ENCODE data around the gene SFXN5.

- TF ChIP-seq HDGF (IDR thresholded peaks at IDR 0.05; ENCODE audit: borderline replicate concordance), result no peak
- TF ChIP-seq SUZ12 (IDR thresholded peaks at IDR 0.05), result no peak
- TF ChIP-seq ELF4 (IDR thresholded peaks at IDR 0.05), result no peak
- no peak for TF ChIP-seq FOXA1 (IDR thresholded peaks at IDR 0.05)
- no peak for TF ChIP-seq FOXK2 (IDR thresholded peaks at IDR 0.05)
- TF ChIP-seq LEF1 (IDR thresholded peaks at IDR 0.05; ENCODE audit: borderline replicate concordance), result no peak
- TF ChIP-seq BHLHE40 (IDR thresholded peaks at IDR 0.05; ENCODE audit: borderline replicate concordance), result no peak
- TF ChIP-seq SP1 (IDR thresholded peaks at IDR 0.05), result no peak
- no peak for TF ChIP-seq CTBP1 (IDR thresholded peaks at IDR 0.05; ENCODE audit: borderline replicate concordance)
- no peak for TF ChIP-seq TARDBP (IDR thresholded peaks at IDR 0.05)
- TF ChIP-seq ARNT (IDR thresholded peaks at IDR 0.05), result no peak
Measured at GRCh38 chr2:72954376-72955227, 116.9 kb downstream of the SFXN5 start.
